Kidney (tissue), 14 donors: ENCODE results near the gene RAP1A. TPM values are rescaled to one million over a fixed set of nuclear protein-coding genes. Genes with fewer than 3 reads are reported as not detected.

ENCODE experiments used
- DNase-seq, 5 donors: peaks; one replicate each; pipeline ENCODE4 v3.0.0-alpha.2; 2013 to 2020
- FAIRE-seq: peaks from 2 replicates; lab custom pipeline; 2012; peaks lifted over from hg19 to GRCh38; lab: Jason Lieb, UNC
- H3K27ac ChIP-seq, 2 donors: one replicate each; pipeline ENCODE4 v1.7.0; 2013; ENCODE audit warnings: low read depth in 2 of 2, low read length in 2 of 2, inconsistent platforms in 1 of 2
- H3K27me3 ChIP-seq: one replicate; pipeline ENCODE4 v1.7.1; 2013; ENCODE audit warnings: low read length, inconsistent platforms; ENCODE audit not compliant: control insufficient read depth, insufficient read depth
- H3K36me3 ChIP-seq, 3 donors: one replicate each; pipeline versions ENCODE4 v1.7.0 to v1.7.1; 2013; ENCODE audit warnings: low read length in 3 of 3, control low read depth in 1 of 3, inconsistent platforms in 1 of 3; ENCODE audit not compliant: insufficient read depth in 3 of 3, control insufficient read depth in 2 of 3
- H3K4me1 ChIP-seq, 3 donors: one replicate each; pipeline versions ENCODE4 v1.7.0 to v1.7.1; 2013; ENCODE audit warnings: low read length in 3 of 3, inconsistent platforms in 1 of 3, low read depth in 1 of 3; ENCODE audit not compliant: control insufficient read depth in 2 of 3, insufficient read depth in 2 of 3
- H3K4me3 ChIP-seq, 3 donors: one replicate each; pipeline versions ENCODE4 v1.7.0 to v1.8.1; 2013; ENCODE audit warnings: low read length in 3 of 3, control low read depth in 1 of 3, inconsistent platforms in 1 of 3
- H3K9ac ChIP-seq, 3 donors: one replicate each; pipeline versions ENCODE4 v1.7.0 to v1.7.1; 2013; ENCODE audit warnings: low read length in 3 of 3, control low read depth in 1 of 3, inconsistent platforms in 1 of 3
- H3K9me3 ChIP-seq, 3 donors: one replicate each; pipeline versions ENCODE4 v1.7.0 to v1.7.1; 2013; ENCODE audit warnings: low read length in 3 of 3, control low read depth in 1 of 3, inconsistent platforms in 1 of 3; ENCODE audit not compliant: control insufficient read depth in 2 of 3, insufficient read depth in 1 of 3
- CTCF ChIP-seq: IDR thresholded peaks from 3 replicates; pipeline ENCODE4 v1.5.1; 2012; ENCODE audit warnings: mild to moderate bottlenecking, moderate library complexity, borderline replicate concordance; ENCODE audit not compliant: insufficient read depth; ENCODE audit errors: extremely low read depth
- intact Hi-C: fragments of 100-400 bp; cut with DNase I; formaldehyde crosslinking; loops from one replicate; pipeline ENCODE4 v1.11.1; 2022
- polyA plus RNA-seq: library from polyadenylated mRNA; stranded (reverse); fragments of 350-450 nt; fragmentation: Illumina TruSeq; extraction: RNeasy Lipid Tissue Mini Kit (QIAGEN cat#74804); gene quantifications from one replicate; pipeline ENCODE4 v1.2.3, GENCODE V29; 2014; ENCODE audit warnings: low read depth, low replicate concordance; ENCODE audit not compliant: insufficient read depth
- total RNA-seq: library from RNA; stranded (reverse); fragmentation: NEBNext Ultra II Directional; extraction: Animal tissue kit (Norgen Biotek cat#: 25700); gene quantifications from one replicate; pipeline ENCODE4 v1.2.1, GENCODE V29; 2021
- donor health status: control.
- donor health status: control.
- donor health status: control.
- donor health status: control.
- donor health status: control.
- donor health status: DM: yes; HTN: yes; CAD: no.
- donor health status: Normal renal cell carcinoma (clear cell type).

RAP1A gene
- total and polyA plus RNA-seq, 2 donors from 2014 or later: 55.8 to 91.3 TPM

- FAIRE-seq (no peak), DNase-seq (no peak)
- Histone ChIP-seq H3K36me3 (no peaks in the 10 kb centered on the region), H3K27ac (no peak overlapping the region), H3K27me3 (no peaks in the 10 kb centered on the region), H3K4me3 (no peak overlapping the region), H3K4me1 (peaks cover 0 to 9% (median 0%) of the 10 kb centered on the region in 3 donors), H3K9me3 (no peaks in the 10 kb centered on the region), H3K9ac (no peak overlapping the region)
- intact Hi-C loops: no loop called here
- no peak for TF ChIP-seq CTCF
Measured at GRCh38 chr1:111742938-111743549, 123.5 kb downstream of the RAP1A start.

- Histone ChIP-seq H3K9me3 (no peaks in the 10 kb centered on the region), H3K4me1 (peaks cover 0 to 7% (median 0%) of the 10 kb centered on the region in 3 donors), H3K36me3 (no peaks in the 10 kb centered on the region), H3K27ac (no peak overlapping the region), H3K9ac (no peak overlapping the region), H3K27me3 (no peaks in the 10 kb centered on the region), H3K4me3 (no peak overlapping the region)
- intact Hi-C loops: no loop called here
- TF ChIP-seq CTCF: no peak
- FAIRE-seq (no peak), DNase-seq (no peak)
Measured at GRCh38 chr1:111743679-111744101, 124.1 kb downstream of the RAP1A start.

- H3K27ac ChIP-seq: no peak overlapping the region
- no peak for FAIRE-seq
Measured at GRCh38 chr1:111745675-111746613, 126.4 kb downstream of the RAP1A start.

More at GRCh38 chr1:111745675-111746613, 126.4 kb downstream of the RAP1A start:
- no peak for TF ChIP-seq CTCF
- H3K36me3 ChIP-seq: no peaks in the 10 kb centered on the region
- intact Hi-C loops: no loop called here
- H3K9me3 ChIP-seq: no peaks in the 10 kb centered on the region
- no peak for DNase-seq
- no peak overlapping the region for H3K9ac ChIP-seq
- H3K4me3 ChIP-seq: no peak overlapping the region
- no peaks in the 10 kb centered on the region for H3K27me3 ChIP-seq
- no peaks in the 10 kb centered on the region for H3K4me1 ChIP-seq
